Measurements from ENCODE around the gene THSD4. TPM values are rescaled to one million over a fixed set of nuclear protein-coding genes. Genes with fewer than 3 reads are reported as not detected.
A peak's percentile ranks its signal among the peaks of the same experiment; 100 is the strongest.

Gene THSD4
- polyA plus RNA-seq, 1 experiment: 45.8 TPM

GRCh38 chr15:71678191-71678590 is 562.9 kb downstream of the THSD4 start:
- POLR2A ChIA-PET: no interaction called here
- Histone ChIP-seq H3K27ac (ENCODE audit: low read depth, low read length) (no peak overlapping the region), H3K27me3 (ENCODE audit: control insufficient read depth, insufficient read depth, low read length) (no peaks in the 10 kb centered on the region), H3K9me3 (ENCODE audit: control insufficient read depth, insufficient read depth, low read length) (no peaks in the 10 kb centered on the region), H3K4me3 (ENCODE audit: low read depth, low read length) (no peak overlapping the region)
- CTCF ChIA-PET: interaction anchor here (0.9 to 1.9 kb wide), 2 partner anchors 53 to 66 kb away, joined by 3 to 5 read pairs; no protein-coding TSS in a partner anchor
- TF ChIP-seq CTCF (IDR thresholded peaks at IDR 0.05; ENCODE audit: low read depth, low read length): no peak
- no peak for DNase-seq (ENCODE audit: low read depth, low spot score)

- TF ChIP-seq CTCF (IDR thresholded peaks at IDR 0.05; ENCODE audit: low read depth, low read length): no peak
- H3K27me3 ChIP-seq (ENCODE audit: control insufficient read depth, insufficient read depth, low read length): no peaks in the 10 kb centered on the region
- no peak for DNase-seq (ENCODE audit: low read depth, low spot score)
- H3K4me3 ChIP-seq (ENCODE audit: low read depth, low read length): no peak overlapping the region
- POLR2A ChIA-PET: no interaction called here
- H3K27ac ChIP-seq (ENCODE audit: low read depth, low read length): no peak overlapping the region
- H3K9me3 ChIP-seq (ENCODE audit: control insufficient read depth, insufficient read depth, low read length): no peaks in the 10 kb centered on the region
- CTCF ChIA-PET: interaction anchor here (0.9 to 1.9 kb wide), 2 partner anchors 52 to 65 kb away, joined by 3 to 5 read pairs; no protein-coding TSS in a partner anchor
Measured at GRCh38 chr15:71678605-71679004, 563.3 kb downstream of the THSD4 start.

GRCh38 chr15:71679223-71679792 is 564.0 kb downstream of the THSD4 start:
- CTCF ChIA-PET: no interaction called here
- peak overlapping the region; percentile 4 for H3K27ac ChIP-seq (ENCODE audit: low read depth, low read length)
- POLR2A ChIA-PET: no interaction called here

GRCh38 chr15:71679793-71680353 is 564.6 kb downstream of the THSD4 start:
- POLR2A ChIA-PET: no interaction called here
- no peaks in the 10 kb centered on the region for H3K27me3 ChIP-seq (ENCODE audit: control insufficient read depth, insufficient read depth, low read length)
- CTCF ChIA-PET: no interaction called here
- no peaks in the 10 kb centered on the region for H3K9me3 ChIP-seq (ENCODE audit: control insufficient read depth, insufficient read depth, low read length)
- H3K27ac ChIP-seq (ENCODE audit: low read depth, low read length): peak overlapping the region; percentile 4
- DNase-seq (ENCODE audit: low read depth, low spot score): peak; percentile 36
- H3K4me3 ChIP-seq (ENCODE audit: low read depth, low read length): no peak overlapping the region
- no peak for TF ChIP-seq CTCF (IDR thresholded peaks at IDR 0.05; ENCODE audit: low read depth, low read length)

More at GRCh38 chr15:71679223-71679792, 564.0 kb downstream of the THSD4 start:
- no peak for TF ChIP-seq CTCF (IDR thresholded peaks at IDR 0.05; ENCODE audit: low read depth, low read length)
- DNase-seq (ENCODE audit: low read depth, low spot score): no peak
- H3K4me3 ChIP-seq (ENCODE audit: low read depth, low read length): no peak overlapping the region
- no peaks in the 10 kb centered on the region for H3K27me3 ChIP-seq (ENCODE audit: control insufficient read depth, insufficient read depth, low read length)
- H3K9me3 ChIP-seq (ENCODE audit: control insufficient read depth, insufficient read depth, low read length): no peaks in the 10 kb centered on the region

GRCh38 chr15:71682001-71682400 is 566.7 kb downstream of the THSD4 start:
- H3K27me3 ChIP-seq (ENCODE audit: control insufficient read depth, insufficient read depth, low read length): no peaks in the 10 kb centered on the region
- TF ChIP-seq CTCF (IDR thresholded peaks at IDR 0.05; ENCODE audit: low read depth, low read length): no peak
- no peak overlapping the region for H3K27ac ChIP-seq (ENCODE audit: low read depth, low read length)
- H3K4me3 ChIP-seq (ENCODE audit: low read depth, low read length): no peak overlapping the region
- no peaks in the 10 kb centered on the region for H3K9me3 ChIP-seq (ENCODE audit: control insufficient read depth, insufficient read depth, low read length)
- no peak for DNase-seq (ENCODE audit: low read depth, low spot score)
- CTCF ChIA-PET: interaction anchor here (0.7 kb wide), 1 partner anchor 72 kb away, joined by 3 read pairs; no protein-coding TSS in a partner anchor
- POLR2A ChIA-PET: no interaction called here

Data from AG04450 (cell line).